Activated CD4-positive, CD25-positive, alpha-beta regulatory T cell treated with anti-CD3 and anti-CD28 coated beads, Interleukin-2, amount 50 U/mL, for 72 hours (primary cell): ENCODE results near the gene ESYT3.
"Not testable (repeated sequence)": the region's sequence is repeated elsewhere in the genome, so short reads cannot be mapped to it uniquely, and the experiment has no call there.

ENCODE experiments used
- DNase-seq: peaks from one replicate; pipeline ENCODE4 v3.0.0; 2021

ESYT3 gene

DNA sequence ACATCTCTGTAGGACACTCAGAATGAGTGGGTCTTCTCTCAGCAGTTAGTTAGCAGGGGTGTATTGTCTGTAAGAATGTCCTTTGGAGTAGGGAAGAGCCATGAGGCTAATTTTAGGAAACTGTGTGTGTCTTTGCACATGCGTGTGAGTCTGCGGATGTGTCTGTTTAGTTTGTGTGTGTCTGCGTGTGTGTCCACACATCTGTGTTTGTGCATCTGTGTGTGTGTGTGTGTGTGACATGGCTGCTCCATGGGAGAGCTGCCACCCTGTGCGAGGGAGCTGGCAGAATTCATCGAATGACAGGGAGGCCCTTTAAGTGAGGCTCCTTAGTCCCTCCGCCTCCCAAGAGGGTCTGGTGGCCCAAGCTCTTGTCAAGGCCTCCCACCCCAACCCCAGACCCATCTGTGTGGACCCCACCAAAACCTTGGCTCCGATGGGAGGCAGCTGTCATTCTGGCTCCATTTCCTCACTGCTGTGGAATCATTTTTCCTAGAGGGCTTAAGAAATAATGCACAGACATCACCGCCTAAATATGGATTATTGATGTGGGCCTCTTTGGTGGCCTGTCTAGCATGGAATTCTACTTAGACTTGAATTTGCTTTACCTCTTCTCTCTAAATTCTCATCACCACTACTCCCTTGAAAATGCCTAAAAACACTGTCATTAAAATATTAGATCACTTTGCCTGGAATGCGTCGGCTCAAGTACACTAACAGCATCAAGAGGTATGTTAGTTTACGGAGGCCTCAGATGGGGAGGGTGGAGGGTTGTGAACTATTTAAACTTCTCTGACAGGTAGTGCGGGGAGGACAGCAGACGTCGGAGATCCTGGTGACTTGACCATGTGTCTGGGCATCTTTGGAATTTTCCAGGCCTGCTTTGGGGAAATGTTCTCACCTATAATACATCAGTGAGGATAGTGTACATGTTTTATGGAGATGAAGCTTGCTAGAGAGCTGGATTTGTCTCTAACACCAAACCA is 9.4 kb downstream of the ESYT3 start:
- no peak for DNase-seq

- DNase-seq = no peak
Observed at GRCh38 chr3:138445236-138445635, 10.8 kb downstream of the ESYT3 start.

GRCh38 chr3:138445654-138446053 is 11.2 kb downstream of the ESYT3 start:
- no peak for DNase-seq

GRCh38 chr3:138448631-138449030 is 14.2 kb downstream of the ESYT3 start:
- DNase-seq = no peak

GRCh38 chr3:138449490-138449889 is 15.1 kb downstream of the ESYT3 start:
- no peak for DNase-seq

DNA sequence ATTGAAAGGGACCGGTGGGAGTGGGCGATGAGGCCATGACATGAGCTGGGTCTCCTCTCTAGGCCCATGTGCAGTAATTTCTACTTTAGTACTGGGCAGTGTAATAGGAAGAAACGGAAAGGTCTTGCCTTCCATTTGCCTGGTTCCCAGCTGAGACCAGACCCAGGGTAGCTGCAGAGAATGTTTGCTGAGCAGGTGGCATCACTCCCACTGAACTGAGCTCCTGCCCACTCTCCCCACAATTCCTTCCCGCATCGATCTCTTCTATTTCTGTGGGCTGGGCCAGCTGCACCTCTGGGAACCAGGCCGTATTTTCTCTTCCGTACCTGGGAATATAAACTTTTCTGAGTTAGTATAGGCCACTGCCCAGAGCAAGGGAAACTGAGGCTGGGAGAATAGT is 15.8 kb downstream of the ESYT3 start:
- DNase-seq = no peak

GRCh38 chr3:138450704-138451424 is 16.4 kb downstream of the ESYT3 start:
- no peak for DNase-seq

- no peak for DNase-seq
Observed at GRCh38 chr3:138451595-138452162, 17.3 kb downstream of the ESYT3 start.

GRCh38 chr3:138452436-138452835 is 18.0 kb downstream of the ESYT3 start:
- no peak for DNase-seq

- DNase-seq = not testable (repeated sequence)
Observed at GRCh38 chr3:138453940-138454339, 19.5 kb downstream of the ESYT3 start.

GRCh38 chr3:138455801-138456716 is 21.6 kb downstream of the ESYT3 start:
- DNase-seq = no peak

- no peak for DNase-seq
Observed at GRCh38 chr3:138456961-138457862, 22.8 kb downstream of the ESYT3 start.

- no peak for DNase-seq
Observed at GRCh38 chr3:138457863-138458735, 23.7 kb downstream of the ESYT3 start.

DNA sequence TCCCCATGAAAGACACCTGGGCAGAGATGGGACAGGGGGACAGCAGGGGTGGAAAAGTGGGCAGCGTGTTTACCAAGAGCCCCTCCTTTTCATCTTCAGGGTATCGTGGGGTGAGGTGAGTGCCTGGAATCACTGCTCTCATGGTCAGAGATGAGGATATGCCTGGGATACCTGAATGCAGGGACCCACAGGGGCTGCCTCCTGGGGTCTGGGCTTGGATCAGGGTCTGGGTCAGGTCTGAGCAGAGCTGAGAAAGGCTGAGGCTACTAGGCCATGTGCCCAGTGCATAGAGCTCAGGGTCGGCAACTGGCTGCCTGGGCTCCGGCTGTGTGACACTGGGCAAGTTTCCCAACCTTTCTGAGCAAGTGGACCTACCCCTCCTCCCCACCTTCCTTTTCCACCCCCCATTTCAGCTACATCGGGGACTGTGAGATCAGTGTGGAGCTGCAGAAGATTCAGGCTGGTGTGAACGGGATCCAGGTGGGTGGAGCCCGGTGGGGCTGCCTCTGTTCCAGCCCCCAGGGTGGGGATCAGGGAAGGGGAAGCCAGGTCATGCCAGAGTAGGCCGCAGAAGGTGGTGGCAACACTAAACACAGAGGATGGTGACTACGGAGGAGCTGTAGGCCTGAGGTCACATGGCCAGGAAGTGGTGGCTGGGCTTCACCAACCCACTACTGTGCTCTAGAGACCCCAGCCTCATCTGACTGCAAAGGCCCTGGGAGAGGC is 24.5 kb downstream of the ESYT3 start:
- DNase-seq = no peak

- DNase-seq = no peak
Observed at GRCh38 chr3:138459619-138460535, 25.5 kb downstream of the ESYT3 start.

- no peak for DNase-seq
Observed at GRCh38 chr3:138460536-138461205, 26.3 kb downstream of the ESYT3 start.

DNA sequence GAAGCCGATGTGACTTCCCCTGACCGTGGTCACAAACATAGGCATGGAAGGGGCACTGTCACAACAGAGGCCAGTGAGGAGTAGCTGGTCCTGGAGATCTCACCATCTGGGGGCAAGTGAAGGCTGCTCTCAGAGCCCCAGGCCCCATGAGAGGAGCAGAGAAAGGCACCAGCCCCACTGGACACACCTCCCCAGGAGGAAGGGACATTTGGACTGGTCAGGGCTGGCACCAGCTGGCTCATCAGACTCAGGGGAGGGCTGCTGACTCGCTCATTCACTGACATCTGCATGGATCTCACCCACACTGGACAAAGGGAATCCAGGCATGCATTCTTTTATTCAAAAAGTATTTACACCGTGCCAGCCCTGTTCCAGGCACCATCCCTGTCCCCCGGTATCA is 26.8 kb downstream of the ESYT3 start:
- no peak for DNase-seq

- no peak for DNase-seq
Observed at GRCh38 chr3:138461896-138462295, 27.5 kb downstream of the ESYT3 start.
